GM12878 (cell line): ENCODE measurements around the gene R3HDM2. TPM values are rescaled to one million over a fixed set of nuclear protein-coding genes. Genes with fewer than 3 reads are reported as not detected.

Experiments used
- ATAC-seq: fragments of 200-7000 bp; cut with Tn5 transposase; 3 replicates; pipeline ENCODE4 v1.9.1; 2020; ENCODE audit warnings: mild to moderate bottlenecking, moderate library complexity
- BruUV-seq: library from RNA; stranded (reverse); fragments of 400-500 nt; replicated peaks from 2 replicates; lab custom pipeline; 2021; lab: Mats Ljungman, UMichigan
- CTCF ChIA-PET: fragments of 300-600 bp; sonication (Branson Sonifier 250); formaldehyde crosslinking; extraction: SDS; loops from one replicate; lab custom pipeline; 2021; ENCODE audit warnings: inconsistent platforms; lab: Yijun Ruan, JAX
- POLR2A ChIA-PET: fragments of 350-600 bp; formaldehyde crosslinking; extraction: SDS; loops from one replicate; lab custom pipeline; 2021; ENCODE audit warnings: inconsistent platforms; lab: Charles Lee
- RAD21 ChIA-PET: fragments of 300-600 bp; sonication (Branson Sonifier 250); formaldehyde crosslinking; loops from one replicate; lab custom pipeline; 2023; ENCODE audit warnings: antibody characterized with exemption; ENCODE audit not compliant: unreplicated experiment; lab: Charles Lee
- SMC1A ChIA-PET: fragments of 300-600 bp; sonication (Branson Sonifier 250); formaldehyde crosslinking; loops from one replicate; lab custom pipeline; 2023; ENCODE audit not compliant: unreplicated experiment, uncharacterized antibody; lab: Charles Lee
- DNase-seq: peaks from one replicate; pipeline ENCODE4 v3.0.0-alpha.2; 2011; ENCODE audit warnings: low read depth, low spot score
- FAIRE-seq: peaks from 3 replicates; lab custom pipeline; 2011; peaks lifted over from hg19 to GRCh38; lab: Jason Lieb, UNC
- H2AFZ ChIP-seq: 2 replicates; pipeline ENCODE4 v1.6.0; 2011; ENCODE audit warnings: low read depth, low read length, control low read depth; ENCODE audit not compliant: control insufficient read depth
- H3K27ac ChIP-seq: 2 replicates; pipeline ENCODE4 v1.5.1; 2011; ENCODE audit warnings: control low read depth; ENCODE audit not compliant: control insufficient read depth, insufficient read depth
- H3K27me3 ChIP-seq, 2 experiments: replicated peaks in 1 of 2; 2 replicates each; pipeline versions ENCODE4 v1.6.0 to v1.6.1; 2011; ENCODE audit warnings: low read length in 1 of 2; ENCODE audit not compliant: control insufficient read depth in 2 of 2, insufficient read depth in 2 of 2
- H3K36me3 ChIP-seq, 2 experiments: 2 replicates each; pipeline ENCODE4 v1.5.1; 2011; ENCODE audit warnings: low read length in 1 of 2; ENCODE audit not compliant: control insufficient read depth in 2 of 2, insufficient read depth in 2 of 2
- H3K4me1 ChIP-seq: 2 replicates; pipeline ENCODE4 v1.6.1; 2011; ENCODE audit warnings: mild to moderate bottlenecking, low read length, moderate library complexity, mixed read lengths; ENCODE audit not compliant: control insufficient read depth, insufficient read depth
- H3K4me2 ChIP-seq: 2 replicates; pipeline ENCODE4 v1.6.0; 2011; ENCODE audit warnings: control low read depth; ENCODE audit not compliant: control insufficient read depth, insufficient read depth
- H3K4me3 ChIP-seq: fragments of 200-600 bp; sonication (generic); 2 replicates; pipeline ENCODE4 v1.5.1; 2016
- H3K79me2 ChIP-seq: 2 replicates; pipeline ENCODE4 v1.6.0; 2011; ENCODE audit warnings: low read length; ENCODE audit not compliant: control insufficient read depth, insufficient read depth
- H3K9ac ChIP-seq: 2 replicates; pipeline ENCODE4 v1.8.0; 2011; ENCODE audit warnings: low read length, control low read depth, mixed read lengths; ENCODE audit not compliant: control insufficient read depth, insufficient read depth
- H3K9me3 ChIP-seq: replicated peaks from 3 replicates; pipeline ENCODE4 v1.5.1; 2011; ENCODE audit warnings: mild to moderate bottlenecking, low read length; ENCODE audit not compliant: control insufficient read depth, insufficient read depth
- H4K20me1 ChIP-seq: 2 replicates; pipeline ENCODE4 v1.6.0; 2011; ENCODE audit not compliant: control insufficient read depth, insufficient read depth
- ATF3 ChIP-seq: IDR thresholded peaks from 2 replicates; pipeline ENCODE4 v1.6.1; 2011; ENCODE audit warnings: low read depth, mild to moderate bottlenecking, low read length, moderate library complexity, borderline replicate concordance; ENCODE audit errors: extremely low read depth
- BMI1 ChIP-seq: fragments of 450-650 bp; IDR thresholded peaks from 2 replicates; pipeline ENCODE4 v1.6.1; 2016; ENCODE audit warnings: mild to moderate bottlenecking, moderate library complexity, borderline replicate concordance
- IKZF1 ChIP-seq: fragments of 450-650 bp; conservative IDR thresholded peaks from 2 replicates; pipeline ENCODE4 v1.6.1; 2017; ENCODE audit warnings: antibody characterized with exemption, mild to moderate bottlenecking
- NKRF ChIP-seq: fragments of 450-650 bp; conservative IDR thresholded peaks from 2 replicates; pipeline ENCODE4 v1.6.1; 2017; ENCODE audit warnings: mild to moderate bottlenecking, moderate library complexity
- NRF1 ChIP-seq: conservative IDR thresholded peaks from 2 replicates; pipeline ENCODE4 v1.6.1; 2011; ENCODE audit warnings: mild to moderate bottlenecking, low read depth, low read length, improper control_type of control experiment
- PAX5 ChIP-seq: IDR thresholded peaks from 2 replicates; pipeline ENCODE4 v1.6.1; 2011; ENCODE audit warnings: low read depth, low read length, borderline replicate concordance
- SREBF2 ChIP-seq: IDR thresholded peaks from 2 replicates; pipeline ENCODE4 v1.6.1; 2012; ENCODE audit warnings: mild to moderate bottlenecking, low read length
- WRNIP1 ChIP-seq: IDR thresholded peaks from 2 replicates; pipeline ENCODE4 v1.6.1; 2011; ENCODE audit warnings: low read depth, low read length, improper control_type of control experiment, borderline replicate concordance
- WGBS: methylation state at CpG from one replicate; pipeline ENCODE4 v1.1.6; 2016; ENCODE audit warnings: low lambda C conversion rate; ENCODE audit not compliant: insufficient replicate concordance, insufficient coverage; ENCODE audit errors: missing lambda C conversion rate; 5-methylcytosine and 5-hydroxymethylcytosine counted together
- in situ Hi-C: fragments of 300-500 bp; cut with MboI; formaldehyde crosslinking; loops from 9 replicates; pipeline ENCODE4 v1.14.3; 2018; ENCODE audit warnings: mixed read lengths
- intact Hi-C: fragments of 100-400 bp; cut with micrococcal nuclease; formaldehyde crosslinking; loops from one replicate; pipeline ENCODE4 v1.14.2; 2022; ENCODE audit not compliant: unreplicated experiment
- polyA plus RNA-seq, 11 experiments: library from polyadenylated mRNA; depleted of rRNA in 4 of 11; unstranded in 6 of 11; stranded (reverse) in 5 of 11; fragments of >200 nt; fragmentation: Nextera tagmentation in 4 of 11; fragmentation: Illumina TruSeq in 1 of 11; extraction: Ambion mirVana in 4 of 11; extraction: Trizol in 1 of 11; gene quantifications; 1 replicate in 1 of 11; 2 replicates in 10 of 11; pipeline versions ENCODE4 v1.2.1 to v1.2.3, GENCODE V29; 2011 to 2016; ENCODE audit warnings: inconsistent platforms in 2 of 11, missing spikeins in 2 of 11, low read depth in 1 of 11
- total RNA-seq, 4 experiments: library from RNA; depleted of rRNA in 3 of 4; stranded (reverse); fragments of >200 nt in 3 of 4; fragmentation: Illumina TruSeq in 1 of 4; extraction: Trizol in 1 of 4; gene quantifications; 2 replicates each; pipeline versions ENCODE4 v1.2.1 to v1.2.3, GENCODE V29; 2013 to 2021

The R3HDM2 gene
- total and polyA plus RNA-seq, 10 of the 15 experiments (the other 5 are each of a cell fraction or from before 2014, with no cell fraction given), result 4.6 to 26.1 (median 11.2) TPM

GRCh38 chr12:57386187-57386720 is 44.6 kb downstream of the R3HDM2 start:
- ChIA-PET POLR2A (interaction anchor here (1.0 kb wide), 1 partner anchor 13 kb away, joined by 3 read pairs; no protein-coding TSS in a partner anchor), CTCF (interaction anchor here (1.0 to 2.2 kb wide), 3 partner anchors 68 to 125 kb away, joined by 3 to 9 read pairs (median 3); partner anchors contain the start of gene INHBE)
- in situ Hi-C loops, result no loop called here

More at GRCh38 chr12:57386187-57386720, 44.6 kb downstream of the R3HDM2 start:
- H3K36me3 ChIP-seq, result no peaks in the 10 kb centered on the region; a peak in 2 of 4 replicates
- no TSS peak for BruUV-seq
- H3K4me1 ChIP-seq, result no peaks in the 10 kb centered on the region
- no peak overlapping the region for H3K4me3 ChIP-seq
- RAD21 ChIA-PET, result no interaction called here
- FAIRE-seq (no peak), ATAC-seq (no peak), DNase-seq (no peak)
- no peaks in the 10 kb centered on the region for H3K27me3 ChIP-seq
- 96% methylated on average over 28 of the region's 33 CpGs for WGBS
- H3K79me2 ChIP-seq, result no peaks in the 10 kb centered on the region
- SMC1A ChIA-PET, result no interaction called here
- no peaks in the 10 kb centered on the region for H4K20me1 ChIP-seq
- no peaks in the 10 kb centered on the region for H3K9me3 ChIP-seq
- no peak overlapping the region for H3K9ac ChIP-seq
- no peak for TF ChIP-seq SREBF2
- no peak for TF ChIP-seq IKZF1
- no peak for TF ChIP-seq WRNIP1
- TF ChIP-seq NKRF, result no peak
- TF ChIP-seq PAX5, result no peak
- no peak for TF ChIP-seq NRF1
- TF ChIP-seq ATF3, result no peak
- no peak for TF ChIP-seq BMI1
- no peak overlapping the region for H3K27ac ChIP-seq
- H3K4me2 ChIP-seq, result no peak overlapping the region
- no peak overlapping the region for H2AFZ ChIP-seq
- intact Hi-C loops, result no loop called here
